Neural cell (in vitro differentiated cells): ENCODE measurements around the gene TUBA1B. TPM values are rescaled to one million over a fixed set of nuclear protein-coding genes. Genes with fewer than 3 reads are reported as not detected.

Experiments used
- H2AFZ ChIP-seq: fragments of 200-600, 300-800 bp; sonication (generic), shearing (Covaris generic); 2 replicates; pipeline ENCODE4 v1.6.0; 2014; ENCODE audit warnings: low read depth, mild to moderate bottlenecking, antibody characterized with exemption, low read length, moderate library complexity
- H3F3A ChIP-seq: fragments of 200-600 bp; shearing (Covaris generic); 2 replicates; pipeline ENCODE4 v1.6.1; 2016; ENCODE audit warnings: mild to moderate bottlenecking, moderate library complexity, mixed read lengths, antibody characterized with exemption, low read length; ENCODE audit not compliant: insufficient read depth, poor library complexity, severe bottlenecking
- H3K27ac ChIP-seq: fragments of 200-600, 300-800 bp; sonication (generic), shearing (Covaris generic); 2 replicates; pipeline ENCODE4 v1.5.1; 2014; ENCODE audit warnings: mild to moderate bottlenecking, low read length, moderate library complexity
- H3K27me3 ChIP-seq: fragments of 300-800, 200-600 bp; sonication (generic), shearing (Covaris generic); 2 replicates; pipeline ENCODE4 v1.6.0; 2014; ENCODE audit warnings: mild to moderate bottlenecking, low read depth, low read length, moderate library complexity; ENCODE audit not compliant: insufficient read depth
- H3K36me3 ChIP-seq: fragments of 300-800, 200-600 bp; sonication (generic), shearing (Covaris generic); 2 replicates; pipeline ENCODE4 v1.5.1; 2014; ENCODE audit warnings: mild to moderate bottlenecking, antibody characterized with exemption, low read length, moderate library complexity; ENCODE audit not compliant: insufficient read depth
- H3K4me2 ChIP-seq: fragments of 300-800, 200-600 bp; sonication (generic), shearing (Covaris generic); 2 replicates; pipeline ENCODE4 v1.6.0; 2014; ENCODE audit warnings: mild to moderate bottlenecking, low read length
- H3K4me3 ChIP-seq: fragments of 300-800, 200-600 bp; sonication (generic), shearing (Covaris generic); 2 replicates; pipeline ENCODE4 v1.5.1; 2014; ENCODE audit warnings: mild to moderate bottlenecking, low read length, moderate library complexity
- H3K79me2 ChIP-seq: fragments of 200-600 bp; shearing (Covaris generic); replicated peaks from 2 replicates; pipeline ENCODE4 v1.6.0; 2014; ENCODE audit warnings: mild to moderate bottlenecking, low read length, moderate library complexity; ENCODE audit not compliant: insufficient read depth
- H3K9ac ChIP-seq: fragments of 300-800, 200-600 bp; sonication (generic), shearing (Covaris generic); 2 replicates; pipeline ENCODE4 v1.6.1; 2016; ENCODE audit warnings: mild to moderate bottlenecking, low read length, mixed read lengths
- H3K9me2 ChIP-seq: fragments of 200-600 bp; shearing (Covaris generic); 2 replicates; pipeline ENCODE4 v1.6.1; 2016; ENCODE audit warnings: mild to moderate bottlenecking, low read length, mixed read lengths; ENCODE audit not compliant: insufficient read depth
- H3K9me3 ChIP-seq: fragments of 200-600, 300-800 bp; sonication (generic), shearing (Covaris generic); 2 replicates; pipeline ENCODE4 v1.6.1; 2016; ENCODE audit warnings: mild to moderate bottlenecking, mixed run types, low read length, moderate library complexity, mixed read lengths
- H4K20me1 ChIP-seq: fragments of 200-600 bp; shearing (Covaris generic); 2 replicates; pipeline ENCODE4 v1.6.1; 2016; ENCODE audit warnings: mild to moderate bottlenecking, mixed run types; ENCODE audit not compliant: insufficient read depth
- CTCF ChIP-seq: fragments of 450-650 bp; IDR thresholded peaks from 2 replicates; pipeline ENCODE4 v1.5.1; 2014; ENCODE audit warnings: antibody characterized with exemption, mild to moderate bottlenecking, moderate library complexity; ENCODE audit not compliant: poor library complexity, severe bottlenecking
- EP300 ChIP-seq: fragments of 450-650 bp; conservative IDR thresholded peaks from 2 replicates; pipeline ENCODE4 v1.6.1; 2014; ENCODE audit warnings: antibody characterized with exemption, mild to moderate bottlenecking, moderate library complexity; ENCODE audit not compliant: poor library complexity, severe bottlenecking
- EZH2 ChIP-seq: fragments of 200-600, 300-800 bp; shearing (Covaris generic), sonication (generic); IDR thresholded peaks from 2 replicates; pipeline ENCODE4 v1.6.1; 2014; ENCODE audit warnings: antibody characterized with exemption, low read length, borderline replicate concordance, mild to moderate bottlenecking; ENCODE audit not compliant: insufficient read depth, poor library complexity, severe bottlenecking
- MXI1 ChIP-seq: fragments of 450-650 bp; conservative IDR thresholded peaks from 2 replicates; pipeline ENCODE4 v1.6.1; 2014; ENCODE audit warnings: antibody characterized with exemption, mild to moderate bottlenecking; ENCODE audit not compliant: poor library complexity, severe bottlenecking
- POLR2AphosphoS5 ChIP-seq: IDR thresholded peaks from 2 replicates; pipeline ENCODE4 v1.6.1; 2012
- RAD21 ChIP-seq: fragments of 450-650 bp; conservative IDR thresholded peaks from 2 replicates; pipeline ENCODE4 v1.6.1; 2014; ENCODE audit warnings: antibody characterized with exemption, mild to moderate bottlenecking, moderate library complexity
- REST ChIP-seq: IDR thresholded peaks from 2 replicates; pipeline ENCODE4 v1.6.1; 2012; ENCODE audit warnings: borderline replicate concordance
- SMC3 ChIP-seq: fragments of 450-650 bp; conservative IDR thresholded peaks from 2 replicates; pipeline ENCODE4 v1.6.1; 2014; ENCODE audit warnings: antibody characterized with exemption, mild to moderate bottlenecking, moderate library complexity; ENCODE audit not compliant: poor library complexity
- TAF1 ChIP-seq: IDR thresholded peaks from 2 replicates; pipeline ENCODE4 v1.6.1; 2012; ENCODE audit warnings: low read depth
- polyA plus RNA-seq: library from polyadenylated mRNA; depleted of rRNA; stranded (reverse); fragments of >200 nt; gene quantifications from 2 replicates; pipeline ENCODE4 v1.2.3, GENCODE V29; 2014

The TUBA1B gene
- polyA plus RNA-seq, 1 donor from 2014 or later: 573 TPM

GRCh38 chr12:49146406-49146805 is 15.2 kb upstream of the TUBA1B start:
- H3F3A ChIP-seq: no peaks in the 10 kb centered on the region
- no peak overlapping the region for H3K4me2 ChIP-seq
- no peak overlapping the region for H3K4me3 ChIP-seq
- H3K79me2 ChIP-seq: no peaks in the 10 kb centered on the region
- TF ChIP-seq CTCF: no peak
- TF ChIP-seq POLR2AphosphoS5: no peak
- no peak for TF ChIP-seq EZH2
- no peak for TF ChIP-seq RAD21
- TF ChIP-seq REST: no peak
- no peak for TF ChIP-seq TAF1
- TF ChIP-seq EP300: no peak
- no peak for TF ChIP-seq SMC3
- TF ChIP-seq MXI1: no peak
- no peaks in the 10 kb centered on the region for H4K20me1 ChIP-seq
- H3K27me3 ChIP-seq: no peaks in the 10 kb centered on the region
- H3K36me3 ChIP-seq: no peaks in the 10 kb centered on the region
- no peak overlapping the region for H2AFZ ChIP-seq
- H3K9ac ChIP-seq: no peak overlapping the region
- no peaks in the 10 kb centered on the region for H3K9me3 ChIP-seq
- H3K27ac ChIP-seq: no peak overlapping the region
- H3K9me2 ChIP-seq: no peaks in the 10 kb centered on the region

DNA sequence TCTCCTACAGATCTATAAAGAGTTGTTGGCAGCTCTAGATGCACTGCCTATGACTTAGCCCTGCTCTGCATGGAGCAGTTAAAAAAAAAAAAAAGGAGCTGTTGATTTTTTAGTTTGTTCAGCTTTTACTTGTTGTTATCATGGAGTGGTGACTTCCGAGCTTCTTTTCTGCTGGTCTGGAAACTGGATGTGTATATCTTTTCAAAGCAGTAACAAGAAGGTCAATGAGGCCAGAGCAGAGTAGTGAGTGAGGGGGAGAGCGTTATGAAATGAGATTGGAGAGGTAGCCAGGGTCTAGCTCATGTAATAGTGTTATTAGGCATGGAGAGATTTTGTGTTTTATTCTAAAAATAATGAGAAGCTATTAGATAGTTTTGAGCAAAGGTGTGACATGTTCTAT is 13.2 kb upstream of the TUBA1B start:
- H3K36me3 ChIP-seq: no peaks in the 10 kb centered on the region
- no peaks in the 10 kb centered on the region for H3K9me2 ChIP-seq
- no peak for TF ChIP-seq SMC3
- no peak for TF ChIP-seq RAD21
- TF ChIP-seq CTCF: no peak
- no peak for TF ChIP-seq EP300
- TF ChIP-seq TAF1: no peak
- no peak for TF ChIP-seq EZH2
- no peak for TF ChIP-seq POLR2AphosphoS5
- TF ChIP-seq REST: no peak
- TF ChIP-seq MXI1: no peak
- H3K27ac ChIP-seq: no peak overlapping the region
- H3K27me3 ChIP-seq: no peaks in the 10 kb centered on the region
- no peaks in the 10 kb centered on the region for H3F3A ChIP-seq
- H3K79me2 ChIP-seq: no peaks in the 10 kb centered on the region
- H3K4me2 ChIP-seq: no peak overlapping the region
- no peak overlapping the region for H3K4me3 ChIP-seq
- H3K9ac ChIP-seq: no peak overlapping the region
- H4K20me1 ChIP-seq: no peaks in the 10 kb centered on the region
- no peak overlapping the region for H2AFZ ChIP-seq
- no peaks in the 10 kb centered on the region for H3K9me3 ChIP-seq
